NAMALWA (cell line): ENCODE results near the gene SIK2.
A peak's percentile ranks its signal among the peaks of the same experiment; 100 is the strongest.

ENCODE experiments used
- DNase-seq: peaks from one replicate; pipeline ENCODE4 v3.0.0-alpha.2; 2015; ENCODE audit warnings: low spot score

The SIK2 gene

DNA sequence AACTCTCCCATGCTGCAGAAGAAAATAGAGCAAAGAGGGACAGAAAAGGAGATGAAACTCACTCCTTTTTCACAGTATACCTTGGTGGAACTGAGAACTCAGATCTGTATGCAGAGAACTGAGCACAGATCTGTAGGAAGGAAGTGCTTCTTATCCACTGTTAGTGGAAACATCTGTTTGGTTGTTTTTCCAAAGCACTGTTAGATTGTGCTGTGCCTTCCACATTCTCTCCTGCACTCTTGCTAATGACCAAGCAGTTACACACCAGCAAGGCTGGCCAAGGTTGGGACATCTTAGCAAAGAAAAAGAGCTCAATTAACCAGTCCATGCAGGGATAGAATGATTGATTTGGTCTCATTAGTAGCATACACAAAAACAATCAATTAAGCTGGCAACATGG lies 20.1 kb upstream of the SIK2 start:
- no peak for DNase-seq

DNA sequence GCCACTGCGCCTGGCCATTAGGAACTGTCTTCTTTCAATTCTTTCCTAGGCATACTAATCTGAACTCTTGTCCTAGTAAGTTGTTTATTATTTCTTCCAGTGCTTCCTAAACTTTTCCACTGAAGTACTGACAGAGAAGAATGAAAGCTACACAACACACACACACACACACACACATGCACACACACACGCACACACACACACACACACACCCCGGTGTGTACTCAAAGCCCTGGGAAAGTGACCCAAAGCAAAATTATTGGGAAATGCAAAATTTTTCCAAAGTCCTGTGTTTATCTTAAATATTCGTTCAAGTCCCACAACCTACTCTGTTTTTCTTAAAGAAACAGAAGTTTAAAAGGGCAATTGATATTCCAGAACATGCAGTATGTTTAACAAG lies 19.4 kb upstream of the SIK2 start:
- DNase-seq = no peak

DNA sequence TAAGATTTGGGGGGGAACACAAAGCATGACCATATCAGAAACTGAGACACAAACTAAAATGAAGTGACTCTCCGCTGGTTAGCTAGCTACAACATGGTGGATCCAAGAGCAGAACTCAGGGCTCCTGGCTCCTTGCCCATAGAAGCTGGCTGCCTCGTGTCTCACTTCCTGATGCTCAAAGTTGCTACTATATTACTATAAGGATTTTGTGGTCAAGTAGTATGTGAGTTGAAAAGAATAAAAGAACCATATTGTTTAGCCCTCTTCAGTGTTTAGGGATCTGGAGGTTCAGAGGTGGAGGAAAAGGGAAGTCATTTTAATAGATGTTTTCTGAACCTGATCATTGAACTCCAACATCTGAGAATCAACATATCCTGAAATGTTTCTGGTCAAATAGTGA lies 16.9 kb upstream of the SIK2 start:
- DNase-seq = no peak

DNA sequence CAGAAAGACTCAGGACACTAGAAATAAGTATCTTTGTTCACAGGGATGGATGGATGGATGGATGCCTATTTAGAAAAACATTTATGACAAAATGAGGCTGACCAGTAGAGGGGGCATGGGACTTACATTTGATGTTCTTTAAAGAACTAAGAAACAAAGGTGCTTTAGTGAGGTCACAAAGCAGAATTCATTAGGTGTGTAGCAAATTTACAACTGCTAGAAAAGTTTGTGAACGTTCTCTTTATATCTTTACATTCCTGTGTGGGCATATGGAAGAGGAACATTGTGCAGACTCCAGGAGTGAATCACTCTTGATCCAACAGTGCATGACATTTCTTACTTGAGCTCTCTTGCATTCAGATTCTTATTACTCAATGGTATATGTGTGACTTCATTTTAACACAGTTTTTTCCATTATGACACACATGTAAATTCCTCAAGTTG lies 15.8 kb upstream of the SIK2 start:
- DNase-seq = peak; percentile 77

DNA sequence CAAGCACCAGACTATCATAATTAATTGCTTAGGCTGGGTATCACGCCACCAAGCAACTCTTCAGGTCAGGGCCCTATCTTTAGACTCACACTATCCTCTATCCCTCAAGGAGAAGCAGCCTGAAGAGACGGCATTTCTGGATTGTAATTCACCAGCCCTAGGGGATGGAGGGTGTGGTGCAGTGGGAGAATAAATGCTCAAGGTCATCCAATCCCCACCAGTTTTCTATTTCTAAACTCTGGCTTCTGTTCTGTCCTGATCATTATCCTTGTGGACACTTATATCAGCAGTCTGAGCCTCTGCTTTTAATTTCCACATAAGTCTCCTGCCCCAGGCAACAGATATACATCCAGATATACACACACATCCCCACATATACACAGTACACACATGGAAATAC lies 13.1 kb upstream of the SIK2 start:
- DNase-seq = no peak

DNA sequence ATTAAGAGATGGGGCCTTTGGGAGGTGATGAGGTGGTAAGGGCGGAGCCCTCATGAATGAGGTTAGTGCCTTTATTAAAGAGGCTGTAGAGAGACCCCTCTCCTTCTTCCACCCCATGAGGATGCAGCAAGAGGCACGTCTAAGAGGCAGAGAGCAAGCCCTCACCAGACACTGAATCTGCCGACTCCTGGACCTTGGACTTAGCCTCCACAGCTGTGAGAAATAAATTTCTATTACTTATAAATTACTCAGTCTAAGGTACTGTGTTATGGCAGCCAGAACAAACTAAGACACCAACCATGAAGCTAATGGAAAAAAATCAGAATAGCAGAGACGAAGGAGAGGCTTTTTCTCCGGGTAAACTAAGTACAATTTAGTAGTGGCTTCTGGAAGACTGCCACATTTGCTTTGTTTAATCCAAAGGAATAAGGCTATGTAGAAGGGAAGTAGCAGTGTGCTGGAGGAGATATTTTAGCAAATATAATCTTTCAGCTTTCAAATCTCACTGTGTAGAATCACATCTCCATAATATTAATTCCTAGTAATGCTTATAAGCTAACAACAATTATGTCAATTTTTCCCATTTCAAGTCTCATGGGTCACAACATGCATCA lies 12.3 kb upstream of the SIK2 start:
- DNase-seq = no peak

DNA sequence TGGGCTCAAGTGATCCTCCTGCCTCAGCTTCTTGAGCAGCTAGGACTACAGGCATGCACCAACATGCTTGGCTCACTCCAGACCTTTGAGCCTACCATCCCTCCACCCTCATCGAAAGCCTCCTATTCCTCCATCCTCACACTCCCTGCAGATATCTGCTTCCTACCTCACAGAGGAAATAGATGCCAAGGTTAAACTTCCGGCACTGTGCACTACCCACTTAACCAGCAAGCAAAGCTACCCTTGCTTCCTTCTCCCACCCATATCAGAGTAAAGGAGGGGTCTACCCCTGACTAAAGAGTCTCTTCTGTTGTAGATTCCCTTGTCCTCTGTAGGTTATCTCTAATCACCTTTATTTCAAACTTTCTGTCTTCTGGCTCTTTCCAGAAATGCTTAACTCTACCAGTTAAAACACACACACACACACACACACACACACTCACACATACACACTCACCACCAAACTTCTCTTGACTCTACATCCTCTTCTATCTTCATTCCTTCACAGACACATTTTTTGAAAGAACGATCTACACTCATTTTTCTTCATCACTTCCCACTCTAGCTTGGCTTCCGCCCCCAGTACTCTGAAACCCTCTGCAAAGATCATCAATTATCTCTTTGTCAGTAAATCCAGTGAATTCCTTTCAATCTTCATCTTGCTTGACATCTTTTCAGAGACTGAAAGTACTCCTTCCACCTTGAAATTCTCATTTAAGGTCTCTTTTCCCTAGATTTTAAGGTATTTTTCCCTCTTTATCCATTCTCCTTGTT lies 10.9 kb upstream of the SIK2 start:
- no peak for DNase-seq

DNA sequence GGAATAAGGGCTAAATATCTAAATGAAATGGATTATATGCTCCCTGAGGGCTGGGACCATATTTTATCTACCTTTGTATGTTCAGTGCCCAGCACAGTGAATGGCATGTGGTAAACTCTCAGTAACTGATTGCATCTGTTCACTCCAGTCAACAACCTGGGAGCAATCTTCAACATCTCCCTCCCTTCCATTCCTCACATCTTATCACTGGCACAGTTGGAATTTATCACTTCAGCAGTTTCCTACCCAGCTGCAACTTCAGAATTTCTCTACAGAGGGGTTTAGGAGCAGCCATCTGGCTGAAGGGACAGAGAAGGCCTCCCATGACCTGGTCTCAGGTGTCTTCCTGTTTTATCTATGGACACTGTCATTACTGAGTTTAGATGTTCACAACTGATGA lies 9.8 kb upstream of the SIK2 start:
- DNase-seq = no peak

DNA sequence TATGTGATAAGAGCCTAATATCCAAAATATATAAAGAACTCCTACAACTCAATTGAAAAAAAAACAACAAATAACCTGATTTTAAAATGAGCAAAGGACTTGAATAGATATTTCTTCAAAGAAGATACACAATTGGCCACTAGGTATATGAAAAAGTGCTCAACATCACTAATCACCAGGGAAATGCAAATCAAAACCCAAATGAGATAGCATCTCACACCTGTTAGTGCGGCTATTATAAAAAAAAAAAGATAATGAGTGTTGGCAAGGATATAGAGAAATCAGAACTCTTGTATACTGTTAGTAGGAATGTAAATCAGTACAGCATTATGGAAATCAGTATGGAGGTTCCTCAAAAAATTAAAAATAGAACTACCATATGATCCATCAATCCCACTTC lies 5.9 kb upstream of the SIK2 start:
- DNase-seq = no peak

DNA sequence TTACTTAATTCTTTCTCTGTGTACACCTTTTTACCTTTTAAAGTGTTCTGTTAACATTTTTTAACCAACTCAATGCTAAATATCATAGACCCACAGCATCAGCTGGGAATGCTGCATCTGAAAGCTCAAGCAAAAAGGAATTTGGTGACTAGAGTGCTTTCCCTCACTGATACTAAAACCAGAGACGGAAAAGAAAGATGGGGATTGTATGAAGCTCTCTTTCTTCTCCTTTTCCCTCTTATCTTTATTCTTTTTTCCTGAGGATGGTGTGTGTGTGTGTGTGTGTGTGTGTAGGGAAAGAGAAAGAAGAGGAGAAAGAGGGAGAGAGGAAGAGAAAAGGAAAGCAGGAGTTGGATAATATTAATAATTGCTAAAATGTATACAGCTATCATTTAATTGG lies 4.1 kb upstream of the SIK2 start:
- no peak for DNase-seq

DNA sequence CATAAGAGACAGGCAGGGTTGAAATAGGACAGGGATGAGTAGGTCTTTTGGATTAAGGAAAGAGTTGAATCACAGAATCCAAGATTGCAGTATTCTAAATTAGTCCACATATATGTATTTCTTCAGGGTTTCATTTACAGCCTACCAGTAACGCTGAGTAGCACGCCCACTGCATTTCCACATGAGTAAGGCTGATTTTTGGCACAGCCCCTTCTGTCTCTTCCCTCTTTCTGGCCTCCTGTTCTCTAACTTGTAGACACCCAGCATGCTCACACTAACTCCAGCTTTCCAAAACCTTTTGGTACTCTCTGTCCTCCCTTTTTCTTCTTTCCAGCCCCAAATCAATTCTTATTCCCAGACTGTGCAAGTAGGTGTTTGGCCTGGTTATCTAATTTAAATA lies 3.7 kb upstream of the SIK2 start:
- DNase-seq = no peak

DNA sequence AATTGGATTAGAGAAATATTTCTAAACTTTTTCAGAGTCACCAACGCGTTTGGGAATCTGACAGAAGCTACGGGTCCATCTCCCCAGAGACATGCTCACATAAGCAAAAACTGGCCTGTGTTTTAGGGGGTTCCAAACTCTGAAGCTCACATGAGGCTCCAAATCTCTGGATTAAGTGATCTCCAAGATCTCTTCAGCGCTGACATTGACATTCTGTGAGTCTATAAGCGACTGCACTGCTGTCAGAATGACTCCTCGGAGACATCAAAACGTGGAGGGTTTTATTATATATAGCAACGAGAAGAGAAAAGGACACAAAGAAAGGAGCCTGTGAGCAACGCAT lies 642 bp upstream of the SIK2 start:
- DNase-seq = no peak

DNA sequence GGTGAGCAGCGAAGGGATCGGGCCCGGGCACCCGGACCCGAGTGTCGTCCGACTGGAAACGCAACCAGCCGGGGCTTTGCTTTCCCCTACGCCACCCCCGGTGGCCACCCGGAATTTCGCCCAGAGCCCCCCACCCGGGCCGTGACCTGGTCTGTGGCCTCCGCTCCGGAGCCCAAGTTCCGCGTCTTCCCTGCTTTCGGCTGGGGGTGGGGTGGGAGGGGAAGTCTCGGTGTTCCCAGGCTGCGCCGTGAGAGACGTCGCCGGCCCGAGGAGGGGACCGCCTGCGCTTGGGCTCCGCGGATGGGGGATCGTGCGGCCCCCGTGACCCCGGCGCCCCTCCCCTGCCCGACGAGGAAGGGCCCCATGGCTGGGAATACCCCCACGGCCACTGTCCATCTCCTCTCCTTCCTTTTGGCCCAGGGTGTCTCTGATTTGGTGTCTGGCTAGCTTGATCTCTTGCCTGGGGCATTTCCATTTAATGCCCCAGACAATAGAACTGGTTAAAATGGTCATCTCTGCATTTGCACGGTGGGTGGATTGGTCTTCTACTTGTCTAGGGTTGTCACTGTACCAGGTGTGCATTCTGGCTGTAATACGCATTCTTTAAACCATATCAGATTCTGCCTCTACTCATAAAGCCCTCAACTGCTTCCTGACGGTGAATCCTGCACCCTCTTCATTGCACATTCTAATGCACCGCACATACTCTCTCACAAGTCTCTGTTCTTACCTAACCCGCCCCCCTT lies 789 bp downstream of the SIK2 start:
- peak; percentile 67 for DNase-seq

DNA sequence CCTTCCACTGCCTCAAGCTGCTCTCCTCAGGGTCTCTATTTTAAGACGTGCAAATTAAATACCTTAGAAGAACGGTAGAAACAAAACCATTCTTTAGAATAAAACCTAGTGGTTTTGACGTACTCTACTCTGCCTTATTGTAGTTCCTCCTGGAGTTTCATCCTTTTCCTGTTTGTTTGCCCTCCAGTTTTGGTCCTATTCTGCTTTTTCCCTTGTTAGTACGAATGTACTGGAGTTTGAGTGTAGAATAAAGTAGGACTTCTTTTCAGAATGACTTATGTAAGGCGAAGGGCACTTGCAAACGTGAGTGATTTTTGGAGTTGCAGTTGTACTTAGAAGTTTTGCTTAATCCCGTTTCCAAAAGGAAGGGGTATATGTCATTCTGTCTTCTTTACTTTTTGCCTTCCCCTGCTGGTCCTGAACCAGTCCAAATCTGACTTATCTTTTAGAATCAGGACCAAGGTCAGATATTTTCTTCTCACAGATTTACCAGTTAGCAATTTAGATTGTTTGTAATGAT lies 1.4 kb downstream of the SIK2 start:
- DNase-seq = no peak

DNA sequence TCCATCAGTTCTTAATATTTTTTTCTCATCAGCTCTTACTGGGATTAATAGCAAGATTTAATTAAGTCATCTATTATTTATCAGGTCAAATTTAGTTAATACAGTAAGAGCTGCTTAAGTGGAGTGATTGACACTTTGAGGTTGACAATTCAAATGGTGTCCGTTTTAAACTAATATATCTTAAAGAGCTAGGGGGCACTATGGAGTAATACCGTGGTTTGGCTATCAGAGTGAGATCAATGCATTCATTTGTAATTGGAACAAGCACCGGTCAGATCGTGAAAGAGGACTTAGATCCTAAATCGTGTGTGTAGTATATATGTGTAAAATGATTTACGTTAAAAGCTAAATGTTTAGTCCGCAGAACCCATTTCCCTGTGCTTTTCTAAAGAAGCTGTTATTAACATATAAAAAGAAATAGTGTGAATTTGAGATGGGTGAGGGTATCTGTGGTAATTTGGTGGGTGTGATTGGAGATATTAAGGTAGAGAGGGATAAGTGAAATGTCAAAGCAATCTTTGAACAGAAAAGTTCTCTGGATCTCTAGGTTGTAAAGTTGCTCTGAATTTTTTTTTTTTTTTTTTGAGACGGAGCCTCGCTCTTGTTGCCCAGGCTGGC lies 2.3 kb downstream of the SIK2 start:
- DNase-seq = peak; percentile 77

DNA sequence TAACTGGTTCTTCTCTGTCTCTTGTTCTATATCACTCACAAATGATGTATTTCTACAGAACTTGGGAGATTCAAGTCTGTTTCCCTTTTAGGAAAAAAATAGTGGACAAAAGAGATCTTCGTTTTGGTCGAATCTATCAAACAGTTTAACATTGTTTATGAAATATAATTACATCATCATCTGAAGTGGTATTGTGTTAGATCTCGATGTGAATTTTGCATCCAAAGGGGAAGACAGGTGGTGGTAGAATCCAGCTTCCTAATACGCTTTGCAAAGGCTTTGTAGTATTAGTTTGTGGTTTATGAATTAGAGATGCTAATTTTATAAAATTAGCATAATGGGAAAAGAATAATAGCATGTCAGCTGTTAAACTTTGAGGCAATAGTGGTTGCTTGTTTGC lies 3.4 kb downstream of the SIK2 start:
- DNase-seq = no peak

DNA sequence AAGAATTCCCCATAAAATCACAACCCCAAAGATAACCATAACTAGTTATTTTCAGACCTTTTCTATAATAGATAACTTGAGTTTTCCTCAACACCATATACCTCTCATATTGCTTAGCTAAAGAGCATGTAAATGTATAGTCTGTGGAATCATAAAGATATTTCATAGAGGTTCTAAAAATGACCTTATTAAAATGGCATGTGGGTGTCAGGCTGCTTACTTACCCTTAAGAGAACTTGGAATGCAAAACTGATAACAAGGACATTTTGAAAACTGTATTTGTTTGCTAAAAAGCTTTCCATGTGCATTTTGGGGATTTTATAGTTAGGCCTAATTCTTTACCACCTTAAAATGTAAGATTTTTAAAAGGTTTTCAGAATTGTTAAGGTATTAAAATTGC lies 4.7 kb downstream of the SIK2 start:
- DNase-seq = no peak

DNA sequence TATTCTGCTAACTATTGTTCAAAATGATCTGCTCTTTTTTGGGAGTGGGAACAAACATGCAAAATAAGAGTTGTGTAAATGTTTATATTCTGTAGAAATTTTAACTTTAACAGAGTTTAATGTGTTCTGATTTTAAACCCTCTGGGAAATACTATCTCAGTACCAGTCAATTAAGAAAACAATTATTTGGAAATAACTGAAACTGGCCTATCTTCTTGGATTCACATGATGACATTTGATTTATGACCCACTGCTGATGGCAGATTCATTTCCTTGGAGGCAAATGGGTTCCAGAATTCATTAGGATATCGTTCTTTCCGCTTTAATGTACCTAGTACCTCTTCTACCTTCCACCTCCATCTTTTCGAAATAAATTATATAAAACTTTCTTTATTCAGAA lies 5.5 kb downstream of the SIK2 start:
- no peak for DNase-seq

DNA sequence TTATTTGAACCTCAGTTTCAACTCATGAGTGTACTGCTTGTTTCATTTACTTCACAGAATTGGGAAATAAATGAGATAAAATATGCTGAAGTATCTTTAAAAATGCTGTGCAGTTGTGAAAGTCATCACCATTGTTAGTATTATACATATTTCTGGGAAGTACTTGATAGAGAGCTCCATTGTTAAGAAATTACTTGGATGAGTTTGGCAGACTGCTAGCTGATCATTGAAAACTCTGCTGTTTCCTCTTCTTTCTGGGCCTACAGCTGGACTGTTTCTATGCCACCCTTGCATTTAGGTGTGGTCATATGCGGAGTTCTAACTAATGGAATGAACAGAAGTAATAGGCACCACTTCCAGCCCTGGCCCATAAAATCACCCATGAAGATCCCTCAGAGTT lies 10.0 kb downstream of the SIK2 start:
- DNase-seq = no peak

DNA sequence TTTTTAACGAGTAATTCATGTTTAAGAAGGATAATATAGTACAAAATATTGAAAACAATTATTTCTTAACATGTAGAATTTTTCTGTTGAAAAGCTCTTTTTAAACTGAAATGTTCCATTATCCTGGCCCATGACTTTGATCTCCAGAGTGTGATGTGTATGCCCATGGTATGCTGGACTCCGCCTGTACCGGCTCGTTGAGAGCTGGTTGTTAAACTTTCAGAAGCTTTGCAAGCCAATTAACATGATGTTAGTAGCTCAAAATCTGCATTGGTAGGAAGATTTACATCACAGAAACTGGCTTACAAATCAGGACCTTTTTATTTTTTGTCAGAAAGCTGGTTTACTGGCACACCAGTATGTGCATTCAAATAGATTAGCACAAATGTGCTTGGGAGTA lies 15.0 kb downstream of the SIK2 start:
- no peak for DNase-seq

DNA sequence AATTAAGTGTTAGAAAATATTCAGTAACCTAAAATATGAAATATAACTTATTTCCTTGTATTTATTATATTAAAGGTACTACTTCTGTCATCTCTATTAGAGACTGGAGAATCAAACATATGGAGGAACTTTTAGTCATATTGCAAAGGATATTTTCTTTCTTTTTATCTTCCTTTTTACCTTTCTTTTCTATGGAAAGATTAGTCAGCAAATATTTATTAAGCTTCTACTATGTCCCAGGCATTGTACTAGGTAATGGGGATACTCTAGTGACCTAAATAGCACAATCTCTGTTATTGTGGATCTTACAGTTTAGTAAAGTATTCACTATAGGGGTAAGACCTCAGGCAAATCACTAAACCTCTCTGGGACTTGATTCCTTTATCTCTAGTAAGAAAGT lies 18.3 kb downstream of the SIK2 start:
- no peak for DNase-seq

DNA sequence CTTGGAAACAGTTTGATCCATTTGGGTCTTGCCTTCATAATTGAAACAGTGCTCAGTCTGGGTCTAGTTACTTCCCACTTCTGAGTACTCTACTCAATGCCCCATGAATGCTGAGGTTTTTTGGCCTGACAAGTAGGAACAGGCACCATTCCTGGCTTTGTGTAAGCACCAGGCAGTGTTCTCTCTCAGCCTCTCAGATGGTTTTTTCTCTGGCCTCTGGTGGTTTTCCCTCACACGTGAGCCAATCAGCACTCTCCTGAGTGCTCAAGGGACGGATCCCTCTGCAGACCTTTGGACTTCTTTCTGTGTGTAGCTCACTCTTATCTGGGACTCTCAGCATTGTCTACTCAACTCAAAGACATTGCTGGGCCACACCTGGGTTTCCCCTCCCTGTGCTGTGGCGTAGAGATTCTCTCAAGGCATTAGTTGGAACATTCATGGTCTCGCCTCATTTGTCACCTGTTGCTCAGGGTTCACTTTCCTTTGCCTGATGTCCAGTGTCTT lies 21.3 kb downstream of the SIK2 start:
- no peak for DNase-seq

DNA sequence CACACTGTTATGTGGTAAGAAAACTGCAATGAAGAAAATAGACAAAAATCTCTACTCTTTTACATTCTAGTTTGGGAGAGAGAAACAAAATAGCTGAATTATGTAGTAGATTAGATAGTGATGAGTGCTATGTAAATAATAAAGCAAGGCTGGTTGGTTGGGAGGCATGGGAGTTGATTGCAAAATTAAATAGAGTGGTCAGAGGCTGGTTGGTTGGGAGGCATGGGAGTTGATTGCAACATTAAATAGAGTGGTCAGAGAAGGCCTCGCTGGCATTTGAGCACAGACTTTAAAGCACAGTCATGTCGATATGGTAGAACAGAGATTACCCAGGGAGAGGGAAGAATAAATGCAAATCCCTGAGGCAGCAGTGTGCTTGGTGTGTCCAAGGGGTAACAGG lies 22.4 kb downstream of the SIK2 start:
- DNase-seq = no peak
